ENCODE data around the gene NPIPA2. TPM values are rescaled to one million over a fixed set of nuclear protein-coding genes. Genes with fewer than 3 reads are reported as not detected.
"Not testable (repeated sequence)": the region's sequence is repeated elsewhere in the genome, so short reads cannot be mapped to it uniquely, and the experiment has no call there.

NPIPA2 gene
- total RNA-seq (2013; cell fraction: nucleolus; rRNA removed): 1.6 and 2.2 TPM in 2 replicates
- total RNA-seq (2014; rRNA removed): 0.45 TPM in 1 of 2 replicates, not detected in the other
- total RNA-seq (2014; rRNA removed; fragmentation: Illumina TruSeq; extraction: Trizol): 0.31 TPM in 1 of 2 replicates, not detected in the other
- total RNA-seq (2021): 0.74 and 0.90 TPM in 2 replicates
- 1.7 TPM for polyA plus RNA-seq (2011; ENCODE audit: low read depth)
- 1.0 and 1.2 TPM in 2 replicates for polyA plus RNA-seq (2011; rRNA removed)
- 0.50 TPM in 1 of 2 replicates, not detected in the other for polyA plus RNA-seq (2011; cell fraction: cytosol; rRNA removed)
- 3.1 and 3.2 TPM in 2 replicates for polyA plus RNA-seq (2011; cell fraction: nucleus; rRNA removed)
- 0.20 and 0.97 TPM in 2 replicates for polyA plus RNA-seq (2012)
- polyA plus RNA-seq (2014; fragmentation: Illumina TruSeq; extraction: Trizol): 1.7 and 2.2 TPM in 2 replicates
- under 1 TPM; 0.13 to 0.26 TPM for polyA plus RNA-seq (2014; fragmentation: Nextera tagmentation; extraction: Ambion mirVana)
- polyA plus RNA-seq (2014; rRNA removed): 0.85 and 1.2 TPM in 2 replicates
- under 1 TPM in 1 of 2 experiments, not detected in 1; 0.66 TPM for polyA plus RNA-seq (2016; fragmentation: Nextera tagmentation; extraction: Ambion mirVana)
- polyA minus RNA-seq (2011; rRNA and poly(A)+ RNA removed): 0.29 TPM in 1 of 2 replicates, not detected in the other
- not detected in 2 replicates for polyA minus RNA-seq (2011; cell fraction: cytosol; rRNA and poly(A)+ RNA removed)
- not detected in 2 replicates for polyA minus RNA-seq (2011; cell fraction: nucleus; rRNA and poly(A)+ RNA removed)
- percentile 7 among the genes with signal in this experiment for Bru-seq, nascent RNA
- BruChase-seq, experiment 1, labeled RNA remaining after a 6-hour chase: percentile 15 among the genes with signal in this experiment
- percentile 13 among the genes with signal in this experiment for BruChase-seq, experiment 2, labeled RNA remaining after a 2-hour chase
- long read RNA-seq, experiment 1: 0 reads
- long read RNA-seq, experiment 2: 0 reads

GRCh38 chr16:14742273-14743128 lies at the start of gene NPIPA2:
NPIPA2 (plus strand) TSS chr16:14742533; CDS start chr16:14748066, 5,533 bp downstream.
- H3K27me3 ChIP-seq (replicated peaks in 1 of 2; ENCODE audit: control insufficient read depth in 2 of 2, insufficient read depth in 2 of 2, low read length in 1 of 2); H3K79me2 ChIP-seq (ENCODE audit: control insufficient read depth, insufficient read depth, low read length); SMC1A ChIA-PET (ENCODE audit: uncharacterized antibody, unreplicated experiment); H2AFZ ChIP-seq (ENCODE audit: control insufficient read depth, low read depth, low read length); H3K4me3 ChIP-seq; DNase-seq (ENCODE audit: low read depth, low spot score); H3K4me2 ChIP-seq (ENCODE audit: control insufficient read depth, insufficient read depth); BruUV-seq (replicated peaks); intact Hi-C loops (cut with micrococcal nuclease; ENCODE audit: unreplicated experiment); H3K36me3 ChIP-seq (ENCODE audit: control insufficient read depth in 2 of 2, insufficient read depth in 2 of 2, low read length in 1 of 2); H4K20me1 ChIP-seq (ENCODE audit: control insufficient read depth, insufficient read depth); H3K9me3 ChIP-seq (replicated peaks; ENCODE audit: control insufficient read depth, insufficient read depth, low read length); CTCF ChIA-PET; RAD21 ChIA-PET (ENCODE audit: unreplicated experiment); POLR2A ChIA-PET; in situ Hi-C loops (cut with MboI); H3K4me1 ChIP-seq (ENCODE audit: control insufficient read depth, insufficient read depth, low read length); H3K9ac ChIP-seq (ENCODE audit: control insufficient read depth, insufficient read depth, low read length); H3K27ac ChIP-seq (ENCODE audit: control insufficient read depth, insufficient read depth): not testable (repeated sequence)
- ATAC-seq (peak; percentile 99), FAIRE-seq (peak; percentile 23)
- no CpG with 5 or more reads among the region's 73 CpGs for WGBS (ENCODE audit: insufficient coverage, insufficient replicate concordance, low lambda C conversion rate, missing lambda C conversion rate)

GRCh38 chr16:14694129-14694528 lies 48.2 kb upstream of the NPIPA2 start, which contains the start of gene PLA2G10:
PLA2G10 (minus strand) TSS chr16:14694308; CDS start chr16:14694229, 79 bp downstream.
- H3K9me3 ChIP-seq (replicated peaks; ENCODE audit: control insufficient read depth, insufficient read depth, low read length); DNase-seq (ENCODE audit: low read depth, low spot score); H2AFZ ChIP-seq (ENCODE audit: control insufficient read depth, low read depth, low read length); ATAC-seq; H3K4me1 ChIP-seq (ENCODE audit: control insufficient read depth, insufficient read depth, low read length); H3K79me2 ChIP-seq (ENCODE audit: control insufficient read depth, insufficient read depth, low read length); CTCF ChIA-PET; H4K20me1 ChIP-seq (ENCODE audit: control insufficient read depth, insufficient read depth); in situ Hi-C loops (cut with MboI); POLR2A ChIA-PET; RAD21 ChIA-PET (ENCODE audit: unreplicated experiment); H3K36me3 ChIP-seq (ENCODE audit: control insufficient read depth in 2 of 2, insufficient read depth in 2 of 2, low read length in 1 of 2); BruUV-seq (replicated peaks); H3K27ac ChIP-seq (ENCODE audit: control insufficient read depth, insufficient read depth); H3K4me2 ChIP-seq (ENCODE audit: control insufficient read depth, insufficient read depth); intact Hi-C loops (cut with micrococcal nuclease; ENCODE audit: unreplicated experiment); H3K4me3 ChIP-seq; SMC1A ChIA-PET (ENCODE audit: uncharacterized antibody, unreplicated experiment); H3K27me3 ChIP-seq (replicated peaks in 1 of 2; ENCODE audit: control insufficient read depth in 2 of 2, insufficient read depth in 2 of 2, low read length in 1 of 2); H3K9ac ChIP-seq (ENCODE audit: control insufficient read depth, insufficient read depth, low read length); FAIRE-seq: not testable (repeated sequence)
- no CpG with 5 or more reads among the region's 28 CpGs for WGBS (ENCODE audit: insufficient coverage, insufficient replicate concordance, low lambda C conversion rate, missing lambda C conversion rate)

- H3K36me3 ChIP-seq (ENCODE audit: control insufficient read depth in 2 of 2, insufficient read depth in 2 of 2, low read length in 1 of 2); CTCF ChIA-PET; intact Hi-C loops (cut with micrococcal nuclease; ENCODE audit: unreplicated experiment); H3K9ac ChIP-seq (ENCODE audit: control insufficient read depth, insufficient read depth, low read length); H3K79me2 ChIP-seq (ENCODE audit: control insufficient read depth, insufficient read depth, low read length); BruUV-seq (replicated peaks); RAD21 ChIA-PET (ENCODE audit: unreplicated experiment); H3K27ac ChIP-seq (ENCODE audit: control insufficient read depth, insufficient read depth); FAIRE-seq; H3K9me3 ChIP-seq (replicated peaks; ENCODE audit: control insufficient read depth, insufficient read depth, low read length); ATAC-seq; H2AFZ ChIP-seq (ENCODE audit: control insufficient read depth, low read depth, low read length); H3K4me3 ChIP-seq; H3K4me2 ChIP-seq (ENCODE audit: control insufficient read depth, insufficient read depth); in situ Hi-C loops (cut with MboI); H3K27me3 ChIP-seq (replicated peaks in 1 of 2; ENCODE audit: control insufficient read depth in 2 of 2, insufficient read depth in 2 of 2, low read length in 1 of 2); DNase-seq (ENCODE audit: low read depth, low spot score); H4K20me1 ChIP-seq (ENCODE audit: control insufficient read depth, insufficient read depth); SMC1A ChIA-PET (ENCODE audit: uncharacterized antibody, unreplicated experiment); POLR2A ChIA-PET; H3K4me1 ChIP-seq (ENCODE audit: control insufficient read depth, insufficient read depth, low read length): not testable (repeated sequence)
- no CpG with 5 or more reads among the region's 7 CpGs for WGBS (ENCODE audit: insufficient coverage, insufficient replicate concordance, low lambda C conversion rate, missing lambda C conversion rate)
Observed at GRCh38 chr16:14701859-14702258, 40.5 kb upstream of the NPIPA2 start.

Measured in GM12878 (cell line).